Measurements from ENCODE around the gene DNAL1. TPM values are rescaled to one million over a fixed set of nuclear protein-coding genes. Genes with fewer than 3 reads are reported as not detected.

Gene DNAL1
- polyA plus RNA-seq, 2 of the 4 experiments (the other 2 are of a cell fraction): 8.3 to 16.3 TPM

DNA sequence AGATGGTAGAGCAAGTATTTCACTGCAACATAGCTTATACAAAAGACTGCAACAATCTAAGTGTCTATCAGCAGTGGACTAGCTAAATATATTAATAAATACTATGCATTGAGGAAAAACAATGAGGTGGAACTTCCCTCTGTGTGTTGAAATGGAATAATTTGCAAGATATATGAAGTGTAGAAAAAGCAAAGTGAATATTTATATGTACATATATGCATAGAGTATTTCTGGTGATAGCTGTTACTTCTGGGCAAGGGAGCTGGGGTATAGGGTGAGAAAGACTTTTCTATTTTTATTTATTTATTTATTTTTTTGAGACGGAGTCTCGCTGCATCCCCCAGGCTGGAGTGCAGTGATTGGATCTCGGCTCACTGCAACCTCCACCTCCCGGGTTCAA lies 33.9 kb downstream of the DNAL1 start:
- CTCF ChIA-PET: interaction anchor here (0.8 to 2.6 kb wide), 5 partner anchors 14 to 257 kb away, joined by 3 to 5 read pairs (median 3); no protein-coding TSS in a partner anchor
- H3K4me3 ChIP-seq: no peak overlapping the region
- POLR2A ChIA-PET: no interaction called here
- FAIRE-seq (no peak), ATAC-seq (no peak), DNase-seq (ENCODE audit: low read depth in 1 of 2, low spot score in 1 of 2) (no peak)
- peaks cover 5% of the 10 kb centered on the region; the same call in 1 of the 3 replicates for H3K4me1 ChIP-seq
- no peak overlapping the region for H3K4me2 ChIP-seq
- H3K27ac ChIP-seq: no peak overlapping the region
- TF ChIP-seq CBX2 (IDR thresholded peaks at IDR 0.05; ENCODE audit: borderline replicate concordance, low read depth) (no peak), CBX8 (IDR thresholded peaks at IDR 0.05) (no peak)
- 95% methylated on average over 4 of the region's 4 CpGs for WGBS (ENCODE audit: missing lambda C conversion rate)
- H3K9me3 ChIP-seq: no peaks in the 10 kb centered on the region

DNA sequence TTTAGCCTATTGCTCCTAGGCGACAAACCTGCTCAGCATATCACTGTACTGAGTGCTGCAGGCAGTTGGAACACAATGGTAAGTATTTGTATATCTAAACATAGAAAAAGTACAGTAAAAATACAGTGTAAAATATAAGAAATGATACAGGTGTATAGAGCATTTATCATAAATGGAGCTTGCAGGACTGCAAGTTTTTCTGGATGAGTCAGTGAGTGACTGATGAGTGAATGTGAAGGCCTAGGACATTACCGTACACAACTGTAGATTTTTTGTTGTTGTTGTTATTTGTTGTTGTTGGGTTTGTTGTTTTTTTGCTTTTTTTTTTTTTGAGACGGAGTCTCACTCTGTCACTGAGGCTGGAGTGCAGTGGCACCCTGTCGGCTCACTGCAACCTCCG lies 36.0 kb downstream of the DNAL1 start:
- ATAC-seq: no peak
- FAIRE-seq: no peak
- POLR2A ChIA-PET: interaction anchor here (0.6 kb wide), 1 partner anchor 110 kb away, joined by 3 read pairs; no protein-coding TSS in a partner anchor
- H3K27ac ChIP-seq: no peak overlapping the region
- 87% methylated on average over 5 of the region's 5 CpGs for WGBS (ENCODE audit: missing lambda C conversion rate)
- H3K4me2 ChIP-seq: no peak overlapping the region
- H3K4me3 ChIP-seq: no peak overlapping the region
- H3K4me1 ChIP-seq: no peaks in the 10 kb centered on the region
- DNase-seq (ENCODE audit: low read depth in 1 of 2, low spot score in 1 of 2): no peak
- TF ChIP-seq EHMT2 (IDR thresholded peaks at IDR 0.05; ENCODE audit: low read depth) (no peak), NPAS2 (CRISPR knock-in tag; IDR thresholded peaks at IDR 0.05; ENCODE audit: borderline replicate concordance) (no peak), RAD21 (conservative IDR thresholded peaks at IDR 0.05 in 1 of 2, IDR thresholded peaks at IDR 0.05 in 1 of 2) (no peak), MAZ (IDR thresholded peaks at IDR 0.05; ENCODE audit: borderline replicate concordance, low read depth, low read length) (no peak), CBX2 (IDR thresholded peaks at IDR 0.05; ENCODE audit: borderline replicate concordance, low read depth) (no peak), HES2 (IDR thresholded peaks at IDR 0.05) (no peak), E2F6 (IDR thresholded peaks at IDR 0.05; ENCODE audit: borderline replicate concordance, low read depth) (no peak), MAX (IDR thresholded peaks at IDR 0.05) (no peak), ZSCAN20 (CRISPR knock-in tag; IDR thresholded peaks at IDR 0.05) (no peak), CHD4 (IDR thresholded peaks at IDR 0.05; ENCODE audit: borderline replicate concordance) (no peak), EHF (CRISPR knock-in tag; IDR thresholded peaks at IDR 0.05) (no peak), RNF2 (IDR thresholded peaks at IDR 0.05; ENCODE audit: borderline replicate concordance, low read depth) (no peak), JUNB (IDR thresholded peaks at IDR 0.05) (no peak), KDM1A (IDR thresholded peaks at IDR 0.05; ENCODE audit: low read depth) (no peak), JUN (IDR thresholded peaks at IDR 0.05) (no peak), SREBF2 (IDR thresholded peaks at IDR 0.05) (no peak)
- CTCF ChIA-PET: interaction anchor here (1.7 kb wide), 1 partner anchor 49 kb away, joined by 7 read pairs; no protein-coding TSS in a partner anchor
- no peaks in the 10 kb centered on the region for H3K9me3 ChIP-seq

GRCh38 chr14:73684627-73685026 lies 39.8 kb downstream of the DNAL1 start:
- no peak for TF ChIP-seq SREBF2 (IDR thresholded peaks at IDR 0.05)
- no peak for TF ChIP-seq RNF2 (IDR thresholded peaks at IDR 0.05; ENCODE audit: borderline replicate concordance, low read depth)
- TF ChIP-seq EHF (CRISPR knock-in tag; IDR thresholded peaks at IDR 0.05): no peak
- TF ChIP-seq HES2 (IDR thresholded peaks at IDR 0.05): no peak
- TF ChIP-seq, protein P1, sequence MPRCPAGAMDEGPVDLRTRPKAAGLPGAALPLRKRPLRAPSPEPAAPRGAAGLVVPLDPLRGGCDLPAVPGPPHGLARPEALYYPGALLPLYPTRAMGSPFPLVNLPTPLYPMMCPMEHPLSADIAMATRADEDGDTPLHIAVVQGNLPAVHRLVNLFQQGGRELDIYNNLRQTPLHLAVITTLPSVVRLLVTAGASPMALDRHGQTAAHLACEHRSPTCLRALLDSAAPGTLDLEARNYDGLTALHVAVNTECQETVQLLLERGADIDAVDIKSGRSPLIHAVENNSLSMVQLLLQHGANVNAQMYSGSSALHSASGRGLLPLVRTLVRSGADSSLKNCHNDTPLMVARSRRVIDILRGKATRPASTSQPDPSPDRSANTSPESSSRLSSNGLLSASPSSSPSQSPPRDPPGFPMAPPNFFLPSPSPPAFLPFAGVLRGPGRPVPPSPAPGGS (IDR thresholded peaks at IDR 0.05): no peak
- no peak for TF ChIP-seq HOXA7 (CRISPR knock-in tag; IDR thresholded peaks at IDR 0.05)
- TF ChIP-seq HDAC2 (IDR thresholded peaks at IDR 0.05): no peak
- no peak for TF ChIP-seq PHF8 (IDR thresholded peaks at IDR 0.05; ENCODE audit: borderline replicate concordance, low read depth)
- no peak for TF ChIP-seq RARB (CRISPR knock-in tag; IDR thresholded peaks at IDR 0.05)
- no peak for TF ChIP-seq ZFP36 (IDR thresholded peaks at IDR 0.05; ENCODE audit: borderline replicate concordance, partially characterized antibody)
- TF ChIP-seq, protein P2, sequence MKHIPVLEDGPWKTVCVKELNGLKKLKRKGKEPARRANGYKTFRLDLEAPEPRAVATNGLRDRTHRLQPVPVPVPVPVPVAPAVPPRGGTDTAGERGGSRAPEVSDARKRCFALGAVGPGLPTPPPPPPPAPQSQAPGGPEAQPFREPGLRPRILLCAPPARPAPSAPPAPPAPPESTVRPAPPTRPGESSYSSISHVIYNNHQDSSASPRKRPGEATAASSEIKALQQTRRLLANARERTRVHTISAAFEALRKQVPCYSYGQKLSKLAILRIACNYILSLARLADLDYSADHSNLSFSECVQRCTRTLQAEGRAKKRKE (CRISPR knock-in tag; IDR thresholded peaks at IDR 0.05; ENCODE audit: low read depth): no peak
- no peak for TF ChIP-seq KDM5A (IDR thresholded peaks at IDR 0.05)
- TF ChIP-seq NPAS2 (CRISPR knock-in tag; IDR thresholded peaks at IDR 0.05; ENCODE audit: borderline replicate concordance): no peak
- Histone ChIP-seq H3K4me1 (no peaks in the 10 kb centered on the region), H3K4me3 (no peak overlapping the region), H3K9me3 (no peaks in the 10 kb centered on the region), H3K4me2 (no peak overlapping the region), H3K27ac (no peak overlapping the region)
- ATAC-seq: no peak
- no peak for DNase-seq (ENCODE audit: low read depth in 1 of 2, low spot score in 1 of 2)
- WGBS (ENCODE audit: missing lambda C conversion rate): 95% methylated on average over 5 of the region's 5 CpGs
- POLR2A ChIA-PET: interaction anchor here (0.6 kb wide), 1 partner anchor 112 kb away, joined by 3 read pairs; no protein-coding TSS in a partner anchor
- CTCF ChIA-PET: interaction anchor here (0.6 to 1.7 kb wide), 4 partner anchors 9 to 318 kb away, joined by 3 to 5 read pairs (median 4); a partner anchor contains a TSS
- FAIRE-seq: no peak

Measured in A549 (cell line).